Gastroesophageal sphincter (tissue), 3 donors: ENCODE measurements around the gene STARD13.

Experiments
- EP300 ChIP-seq: sonication (generic); formaldehyde crosslinking; IDR thresholded peaks from one replicate; pipeline ENCODE4 v1.6.1; 2017; ENCODE audit warnings: antibody characterized with exemption, mild to moderate bottlenecking
- TF ChIP-seq, protein P1 (sequence below), 4 experiments: fragments of 200-600 bp in 2 of 4; fragments of 450-650 bp in 2 of 4; sonication (generic) in 1 of 4; IDR thresholded peaks; one replicate each; pipeline ENCODE4 v1.5.1; 2017 to 2019; ENCODE audit warnings: antibody characterized with exemption in 4 of 4, mild to moderate bottlenecking in 2 of 4, moderate library complexity in 2 of 4

DNA sequence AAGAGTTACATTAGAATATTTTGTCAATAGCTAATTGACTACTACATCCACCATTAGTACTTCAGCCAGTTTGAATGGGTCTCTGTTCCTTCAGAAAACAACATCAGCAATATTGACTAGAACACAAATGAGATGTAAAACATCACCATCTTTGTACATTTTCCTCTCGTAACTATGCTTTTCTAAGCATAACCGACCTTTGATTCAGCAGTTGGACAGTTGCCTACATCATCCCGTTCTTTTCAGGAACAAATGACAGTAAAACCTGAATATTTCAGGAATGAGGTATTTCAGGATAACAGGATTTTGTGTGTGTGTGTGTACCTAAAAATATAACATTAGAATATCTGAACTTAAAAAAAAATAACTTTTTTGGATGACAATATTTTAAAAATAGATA is 60.9 kb downstream of the STARD13 start:
- TF ChIP-seq, protein P1, sequence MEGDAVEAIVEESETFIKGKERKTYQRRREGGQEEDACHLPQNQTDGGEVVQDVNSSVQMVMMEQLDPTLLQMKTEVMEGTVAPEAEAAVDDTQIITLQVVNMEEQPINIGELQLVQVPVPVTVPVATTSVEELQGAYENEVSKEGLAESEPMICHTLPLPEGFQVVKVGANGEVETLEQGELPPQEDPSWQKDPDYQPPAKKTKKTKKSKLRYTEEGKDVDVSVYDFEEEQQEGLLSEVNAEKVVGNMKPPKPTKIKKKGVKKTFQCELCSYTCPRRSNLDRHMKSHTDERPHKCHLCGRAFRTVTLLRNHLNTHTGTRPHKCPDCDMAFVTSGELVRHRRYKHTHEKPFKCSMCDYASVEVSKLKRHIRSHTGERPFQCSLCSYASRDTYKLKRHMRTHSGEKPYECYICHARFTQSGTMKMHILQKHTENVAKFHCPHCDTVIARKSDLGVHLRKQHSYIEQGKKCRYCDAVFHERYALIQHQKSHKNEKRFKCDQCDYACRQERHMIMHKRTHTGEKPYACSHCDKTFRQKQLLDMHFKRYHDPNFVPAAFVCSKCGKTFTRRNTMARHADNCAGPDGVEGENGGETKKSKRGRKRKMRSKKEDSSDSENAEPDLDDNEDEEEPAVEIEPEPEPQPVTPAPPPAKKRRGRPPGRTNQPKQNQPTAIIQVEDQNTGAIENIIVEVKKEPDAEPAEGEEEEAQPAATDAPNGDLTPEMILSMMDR (IDR thresholded peaks at IDR 0.05) = no peak
- TF ChIP-seq EP300 = no peak
